Vagina (tissue), 2 donors: ENCODE results near the gene CACNA1H. TPM values are rescaled to one million over a fixed set of nuclear protein-coding genes. Genes with fewer than 3 reads are reported as not detected.

ENCODE experiments used
- DNase-seq, 2 donors: peaks; one replicate each; pipeline ENCODE4 v3.0.0-alpha.2; 2017; ENCODE audit errors: extremely low spot score in 2 of 2
- H3K27ac ChIP-seq: fragments of 200-600 bp; sonication (generic); one replicate; pipeline ENCODE4 v1.5.1; 2019
- H3K27me3 ChIP-seq: fragments of 200-600 bp; sonication (generic); one replicate; pipeline ENCODE4 v1.5.1; 2019
- H3K36me3 ChIP-seq, 2 donors: fragments of 200-600 bp; sonication (generic); one replicate each; pipeline ENCODE4 v1.5.1; 2017 to 2019
- H3K4me1 ChIP-seq: fragments of 200-600 bp; sonication (generic); one replicate; pipeline ENCODE4 v1.5.1; 2019
- H3K4me3 ChIP-seq, 2 donors: fragments of 200-600 bp; sonication (generic); 1 replicate in 1 of 2; 2 replicates in 1 of 2; pipeline ENCODE4 v1.5.1; 2016 to 2019
- H3K9me3 ChIP-seq: fragments of 200-600 bp; sonication (generic); one replicate; pipeline ENCODE4 v1.5.1; 2019
- POLR2A ChIP-seq, 2 donors: fragments of 450-650 bp; IDR thresholded peaks; one replicate each; pipeline ENCODE4 v1.6.1; 2017; ENCODE audit warnings: antibody characterized with exemption in 2 of 2, mild to moderate bottlenecking in 2 of 2, moderate library complexity in 2 of 2
- POLR2AphosphoS5 ChIP-seq, 2 donors: sonication (generic); formaldehyde crosslinking; IDR thresholded peaks; one replicate each; pipeline ENCODE4 v1.9.0; 2017; ENCODE audit warnings: antibody characterized with exemption in 2 of 2, mild to moderate bottlenecking in 2 of 2, low read depth in 1 of 2; ENCODE audit not compliant: insufficient read depth in 1 of 2
- intact Hi-C: fragments of 100-400 bp; cut with DNase I; formaldehyde crosslinking; loops from one replicate; pipeline ENCODE4 v1.15.1; 2023
- total RNA-seq: library from RNA; depleted of rRNA; stranded (reverse); fragments of >200 nt; gene quantifications from one replicate; pipeline ENCODE4 v1.2.3, GENCODE V29; 2016
- TF ChIP-seq, protein P1 (sequence below), 3 experiments: fragments of 450-650 bp in 2 of 3; fragments of 200-600 bp in 1 of 3; sonication (generic) in 1 of 3; IDR thresholded peaks; one replicate each; pipeline ENCODE4 v1.5.1; 2017 to 2019; ENCODE audit warnings: antibody characterized with exemption in 3 of 3, mild to moderate bottlenecking in 2 of 3, moderate library complexity in 2 of 3

CACNA1H gene
- total RNA-seq, 1 donor from 2014 or later = 10.8 TPM

DNA sequence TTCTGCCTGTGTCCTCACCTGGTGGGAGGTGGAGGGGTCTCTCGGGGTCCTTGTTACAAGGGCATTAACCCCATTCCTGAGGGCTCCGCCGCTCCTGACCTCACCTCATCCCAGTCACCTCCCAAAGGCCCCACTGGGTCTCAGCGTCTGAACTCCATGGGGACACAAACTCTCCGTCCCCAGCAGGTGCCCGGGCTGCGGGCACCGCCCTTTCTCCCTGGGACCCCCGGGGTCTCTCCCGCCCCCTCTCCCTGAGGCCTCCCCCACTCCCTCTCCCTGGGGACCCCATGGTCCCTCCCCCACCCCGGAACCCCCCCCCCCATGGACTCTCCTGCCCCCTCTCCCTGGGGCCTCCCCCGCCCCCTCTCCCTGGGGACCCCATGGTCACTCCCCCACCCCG lies 24.8 kb downstream of the CACNA1H start:
- no peak for TF ChIP-seq POLR2AphosphoS5 (IDR thresholded peaks at IDR 0.05; ENCODE audit: insufficient read depth in 1 of 2, low read depth in 1 of 2)
- TF ChIP-seq, protein P1, sequence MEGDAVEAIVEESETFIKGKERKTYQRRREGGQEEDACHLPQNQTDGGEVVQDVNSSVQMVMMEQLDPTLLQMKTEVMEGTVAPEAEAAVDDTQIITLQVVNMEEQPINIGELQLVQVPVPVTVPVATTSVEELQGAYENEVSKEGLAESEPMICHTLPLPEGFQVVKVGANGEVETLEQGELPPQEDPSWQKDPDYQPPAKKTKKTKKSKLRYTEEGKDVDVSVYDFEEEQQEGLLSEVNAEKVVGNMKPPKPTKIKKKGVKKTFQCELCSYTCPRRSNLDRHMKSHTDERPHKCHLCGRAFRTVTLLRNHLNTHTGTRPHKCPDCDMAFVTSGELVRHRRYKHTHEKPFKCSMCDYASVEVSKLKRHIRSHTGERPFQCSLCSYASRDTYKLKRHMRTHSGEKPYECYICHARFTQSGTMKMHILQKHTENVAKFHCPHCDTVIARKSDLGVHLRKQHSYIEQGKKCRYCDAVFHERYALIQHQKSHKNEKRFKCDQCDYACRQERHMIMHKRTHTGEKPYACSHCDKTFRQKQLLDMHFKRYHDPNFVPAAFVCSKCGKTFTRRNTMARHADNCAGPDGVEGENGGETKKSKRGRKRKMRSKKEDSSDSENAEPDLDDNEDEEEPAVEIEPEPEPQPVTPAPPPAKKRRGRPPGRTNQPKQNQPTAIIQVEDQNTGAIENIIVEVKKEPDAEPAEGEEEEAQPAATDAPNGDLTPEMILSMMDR (IDR thresholded peaks at IDR 0.05) = no peak
- no peak for TF ChIP-seq POLR2A (IDR thresholded peaks at IDR 0.05)
- DNase-seq = no peak
- no peaks in the 10 kb centered on the region for H3K36me3 ChIP-seq
- no peaks in the 10 kb centered on the region for H3K9me3 ChIP-seq
- intact Hi-C loops = no loop called here
- H3K27me3 ChIP-seq = no peaks in the 10 kb centered on the region
- peaks cover 17% of the 10 kb centered on the region for H3K4me1 ChIP-seq
- H3K27ac ChIP-seq = no peak overlapping the region
- H3K4me3 ChIP-seq = no peak overlapping the region

DNA sequence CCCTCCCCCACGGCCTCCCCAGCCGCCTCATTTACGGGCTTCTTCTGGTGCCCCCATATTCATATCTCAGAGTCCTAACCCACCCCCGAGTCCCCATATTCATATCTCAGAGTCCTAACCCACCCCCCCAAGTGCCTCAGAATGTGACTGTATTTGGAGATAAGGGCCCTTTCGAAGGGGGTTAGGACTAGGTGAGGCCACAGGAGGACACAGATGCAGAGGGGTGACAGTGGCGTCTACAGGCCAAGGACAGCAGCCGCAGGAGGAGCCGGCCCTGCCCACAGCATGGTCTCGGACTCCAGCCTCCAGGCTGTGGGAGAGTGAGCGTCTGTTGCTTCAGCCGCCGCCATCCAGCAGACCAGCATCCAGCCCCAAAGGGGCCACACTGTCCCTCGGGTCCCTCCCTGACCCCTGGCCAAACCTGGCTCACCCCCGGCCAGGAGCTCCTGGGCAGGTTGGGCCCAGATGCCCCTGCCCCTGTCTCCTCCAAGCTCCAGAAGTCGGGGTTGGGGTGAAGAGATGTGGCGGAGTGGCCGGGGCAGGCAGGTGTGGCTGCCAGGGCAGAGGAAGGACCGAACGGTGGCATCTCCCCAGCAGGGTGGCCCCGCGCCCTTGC lies 25.5 kb downstream of the CACNA1H start:
- Histone ChIP-seq H3K9me3 (no peaks in the 10 kb centered on the region), H3K4me1 (peaks cover 23% of the 10 kb centered on the region), H3K4me3 (no peak overlapping the region), H3K27me3 (no peaks in the 10 kb centered on the region), H3K27ac (no peak overlapping the region), H3K36me3 (no peaks in the 10 kb centered on the region)
- intact Hi-C loops = no loop called here
- no peak for TF ChIP-seq POLR2AphosphoS5 (IDR thresholded peaks at IDR 0.05; ENCODE audit: insufficient read depth in 1 of 2, low read depth in 1 of 2)
- TF ChIP-seq, protein P1 (IDR thresholded peaks at IDR 0.05) = no peak
- no peak for TF ChIP-seq POLR2A (IDR thresholded peaks at IDR 0.05)
- DNase-seq = no peak

DNA sequence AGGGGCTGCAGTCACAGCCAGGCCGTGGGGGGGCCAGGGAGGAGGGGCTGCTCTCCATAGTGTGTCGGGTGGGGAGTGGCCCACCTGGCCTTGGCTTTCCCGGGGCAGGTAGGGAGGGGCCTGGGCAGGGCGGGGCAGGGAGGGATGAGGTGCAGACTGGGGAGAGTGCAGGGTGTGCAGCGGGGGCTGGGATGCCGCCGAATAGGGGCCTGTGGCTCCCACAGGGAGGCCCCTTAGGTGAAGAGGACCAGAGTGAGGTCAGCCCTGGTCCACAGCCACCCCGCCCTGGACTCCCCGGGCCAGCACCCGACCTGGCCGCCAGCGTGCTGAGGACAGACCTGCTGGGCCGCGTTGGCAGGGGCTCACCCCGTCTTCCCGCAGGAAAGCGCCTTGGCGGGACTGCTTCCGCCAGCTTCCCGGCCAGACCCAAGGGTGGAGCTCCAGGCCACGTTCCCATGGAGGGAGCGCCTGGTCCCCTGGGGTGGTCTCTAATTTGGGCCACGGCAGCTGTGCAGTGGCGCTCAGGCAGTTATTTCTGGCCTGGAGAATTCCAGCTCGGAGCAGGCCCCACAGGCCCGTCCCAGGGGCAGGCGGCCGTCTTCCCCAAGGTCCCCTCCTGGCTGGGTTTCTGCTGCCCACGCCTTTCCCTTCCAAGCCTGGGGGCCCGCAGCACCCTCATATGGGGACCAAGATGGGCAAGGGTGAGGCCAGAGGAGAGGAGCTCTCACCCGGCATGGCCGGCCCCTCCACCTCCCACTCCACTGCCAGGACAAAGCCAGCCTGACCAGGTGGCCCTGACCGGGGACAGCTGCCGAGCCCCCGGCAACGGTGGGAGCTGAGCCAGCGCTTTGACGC lies 27.9 kb downstream of the CACNA1H start:
- TF ChIP-seq POLR2A (IDR thresholded peaks at IDR 0.05) (no peak), POLR2AphosphoS5 (IDR thresholded peaks at IDR 0.05; ENCODE audit: insufficient read depth in 1 of 2, low read depth in 1 of 2) (peak in 1 of 2 donors; percentile 36)
- TF ChIP-seq, protein P1 (IDR thresholded peaks at IDR 0.05) = no peak
- intact Hi-C loops = no loop called here
- peaks cover 28% of the 10 kb centered on the region for H3K4me1 ChIP-seq
- peak overlapping the region; percentile 82 for H3K27ac ChIP-seq
- H3K4me3 ChIP-seq = no peak overlapping the region
- DNase-seq = no peak
- no peaks in the 10 kb centered on the region for H3K9me3 ChIP-seq
- H3K27me3 ChIP-seq = no peaks in the 10 kb centered on the region
- no peaks in the 10 kb centered on the region for H3K36me3 ChIP-seq

DNA sequence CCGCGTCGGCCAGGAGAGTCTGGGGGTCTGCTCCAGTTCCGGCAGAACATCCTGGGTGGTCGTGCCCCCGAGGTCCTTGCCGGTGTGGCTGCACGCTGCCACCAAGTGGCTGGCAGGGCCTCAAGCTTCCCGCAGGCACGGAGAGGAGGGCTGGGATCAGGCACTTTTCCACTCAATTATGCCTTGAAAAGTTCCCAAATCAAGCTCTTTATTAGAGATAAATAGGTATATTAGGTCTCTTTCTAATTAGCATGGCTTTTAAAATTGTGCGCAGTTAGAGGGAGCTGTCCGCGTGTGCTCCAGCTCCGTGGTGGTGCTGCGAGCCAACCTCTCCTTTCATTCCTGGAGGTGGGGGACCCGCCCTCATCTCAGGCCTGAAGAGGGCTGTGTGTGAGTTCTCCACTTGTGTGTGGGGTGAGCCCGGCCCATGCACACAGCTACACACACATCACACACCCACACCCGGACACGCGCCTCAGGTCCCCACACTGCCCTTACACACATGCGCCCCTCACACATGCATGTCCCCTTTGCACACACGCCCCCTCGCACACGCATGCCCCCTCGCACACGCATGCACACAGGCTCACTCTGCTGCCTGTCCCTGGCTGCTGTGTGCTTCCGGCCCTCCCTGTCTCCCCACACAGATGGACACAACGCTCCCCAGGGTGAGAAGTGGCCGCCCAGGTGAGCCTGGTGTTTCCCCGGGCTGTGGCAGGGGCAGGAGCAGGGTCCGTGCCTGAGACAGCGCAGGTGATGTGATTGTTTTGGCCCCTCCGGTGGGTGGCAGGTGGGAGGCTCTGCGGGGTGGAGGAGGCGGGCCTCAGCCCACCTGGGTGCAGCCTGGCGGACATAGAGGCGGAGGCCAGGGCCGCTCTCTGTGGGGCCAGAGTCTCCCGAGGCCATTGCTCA lies 28.8 kb downstream of the CACNA1H start:
- no peaks in the 10 kb centered on the region for H3K27me3 ChIP-seq
- no peak for DNase-seq
- H3K4me3 ChIP-seq = no peak overlapping the region
- peaks cover 28% of the 10 kb centered on the region for H3K4me1 ChIP-seq
- no peaks in the 10 kb centered on the region for H3K36me3 ChIP-seq
- intact Hi-C loops = no loop called here
- TF ChIP-seq, protein P1 (IDR thresholded peaks at IDR 0.05) = no peak
- TF ChIP-seq POLR2AphosphoS5 (IDR thresholded peaks at IDR 0.05; ENCODE audit: insufficient read depth in 1 of 2, low read depth in 1 of 2) (no peak), POLR2A (IDR thresholded peaks at IDR 0.05) (no peak)
- no peaks in the 10 kb centered on the region for H3K9me3 ChIP-seq
- H3K27ac ChIP-seq = peak overlapping the region; percentile 82
